ENCODE results near the gene PAPOLA. TPM values are rescaled to one million over a fixed set of nuclear protein-coding genes. Genes with fewer than 3 reads are reported as not detected.

Gene PAPOLA
- total and polyA plus RNA-seq, 2 donors (not counting 1 experiment from before 2014, with no cell fraction given), result 104 to 324 TPM

DNA sequence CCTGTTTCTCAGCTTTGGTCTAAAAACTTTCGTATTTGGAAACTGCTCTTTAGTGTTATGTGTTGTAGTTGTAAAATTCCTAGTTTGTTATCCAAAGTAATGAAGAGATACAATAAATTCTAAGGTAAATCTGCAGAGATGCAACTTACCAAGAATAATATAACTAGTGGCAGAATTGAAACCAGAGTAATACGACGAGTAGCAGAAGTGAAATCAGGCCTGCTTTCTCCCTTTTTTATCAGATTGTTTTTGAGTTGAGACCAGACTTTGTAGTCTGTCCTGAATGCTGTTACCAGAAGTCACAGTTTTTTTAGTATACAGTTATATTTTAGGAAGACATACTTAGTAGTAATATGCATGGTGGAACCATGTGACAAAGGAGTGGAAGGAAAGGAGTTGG, 12.5 kb downstream of the PAPOLA start:
- H4K20me1 ChIP-seq (ENCODE audit: control insufficient read depth, insufficient read depth, low read length, poor library complexity, severe bottlenecking), result peaks cover 94% of the 10 kb centered on the region
- peaks cover 86% of the 10 kb centered on the region for H3K4me1 Mint-ChIP-seq
- peak; percentile 27 for DNase-seq

DNA sequence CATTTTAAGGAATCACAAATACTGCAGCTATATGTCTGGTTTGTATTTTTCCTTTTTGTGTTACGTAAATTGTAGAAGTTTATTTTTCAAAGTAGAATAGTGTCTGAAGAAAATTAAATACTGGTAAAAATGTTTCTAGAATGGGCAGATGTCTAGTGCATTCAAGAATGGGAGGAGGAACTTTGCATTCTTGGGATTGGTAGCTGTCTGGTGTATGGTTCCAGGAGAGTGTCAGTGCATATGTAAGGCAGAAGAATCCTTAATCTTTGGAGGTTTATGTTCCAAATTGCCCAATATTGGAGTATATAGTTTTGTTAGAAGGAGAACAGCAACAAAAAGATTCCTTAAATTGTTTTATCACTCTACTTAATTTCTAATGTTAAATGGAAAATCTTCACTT, 13.5 kb downstream of the PAPOLA start:
- H3K36me3 ChIP-seq (replicated peaks in 1 of 2; ENCODE audit: control extremely low read depth in 1 of 2, control insufficient read depth in 1 of 2, extremely low read depth in 1 of 2, insufficient read depth in 2 of 2, low read length in 1 of 2), result no peaks in the 10 kb centered on the region
- peak overlapping the region; percentile 58 for H3K4me2 ChIP-seq (replicated peaks; ENCODE audit: low read depth, low read length, poor library complexity, severe bottlenecking)
- no peak overlapping the region for H3K9ac ChIP-seq (ENCODE audit: low read length)
- H3K9me3 ChIP-seq (ENCODE audit: control extremely low read depth in 1 of 3, control insufficient read depth in 2 of 3, insufficient read depth in 1 of 3, low read length in 2 of 3), result no peaks in the 10 kb centered on the region
- no peak overlapping the region for H2AFZ ChIP-seq (ENCODE audit: insufficient read depth, low read depth, low read length, poor library complexity, severe bottlenecking)
- Mint-ChIP-seq H3K27ac (peak overlapping the region; percentile 37), H3K27me3 (no peaks in the 10 kb centered on the region), H3K4me1 (peaks cover 81% of the 10 kb centered on the region), H3K9me3 (ENCODE audit: insufficient read depth) (no peaks in the 10 kb centered on the region), H3K4me3 (no peak overlapping the region)
- TF ChIP-seq, protein P1, sequence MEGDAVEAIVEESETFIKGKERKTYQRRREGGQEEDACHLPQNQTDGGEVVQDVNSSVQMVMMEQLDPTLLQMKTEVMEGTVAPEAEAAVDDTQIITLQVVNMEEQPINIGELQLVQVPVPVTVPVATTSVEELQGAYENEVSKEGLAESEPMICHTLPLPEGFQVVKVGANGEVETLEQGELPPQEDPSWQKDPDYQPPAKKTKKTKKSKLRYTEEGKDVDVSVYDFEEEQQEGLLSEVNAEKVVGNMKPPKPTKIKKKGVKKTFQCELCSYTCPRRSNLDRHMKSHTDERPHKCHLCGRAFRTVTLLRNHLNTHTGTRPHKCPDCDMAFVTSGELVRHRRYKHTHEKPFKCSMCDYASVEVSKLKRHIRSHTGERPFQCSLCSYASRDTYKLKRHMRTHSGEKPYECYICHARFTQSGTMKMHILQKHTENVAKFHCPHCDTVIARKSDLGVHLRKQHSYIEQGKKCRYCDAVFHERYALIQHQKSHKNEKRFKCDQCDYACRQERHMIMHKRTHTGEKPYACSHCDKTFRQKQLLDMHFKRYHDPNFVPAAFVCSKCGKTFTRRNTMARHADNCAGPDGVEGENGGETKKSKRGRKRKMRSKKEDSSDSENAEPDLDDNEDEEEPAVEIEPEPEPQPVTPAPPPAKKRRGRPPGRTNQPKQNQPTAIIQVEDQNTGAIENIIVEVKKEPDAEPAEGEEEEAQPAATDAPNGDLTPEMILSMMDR (IDR thresholded peaks at IDR 0.05), result no peak
- no peak for TF ChIP-seq EZH2 (IDR thresholded peaks at IDR 0.05; ENCODE audit: borderline replicate concordance, insufficient read depth, low read depth, low read length, poor library complexity, severe bottlenecking)
- H4K20me1 ChIP-seq (ENCODE audit: control insufficient read depth, insufficient read depth, low read length, poor library complexity, severe bottlenecking), result peaks cover 88% of the 10 kb centered on the region
- DNase-seq, result no peak
- H3K27ac ChIP-seq (ENCODE audit: low read length in 2 of 2), result peak overlapping the region in 1 of 2 donors; percentile 71
- H3K79me2 ChIP-seq (ENCODE audit: control insufficient read depth, insufficient read depth, low read length), result peaks cover 100% of the 10 kb centered on the region
- H3K4me3 ChIP-seq (ENCODE audit: control extremely low read depth in 1 of 5, extremely low read depth in 1 of 5, insufficient read depth in 1 of 5, low read depth in 2 of 5, low read length in 4 of 5), result no peak overlapping the region
- ChIA-PET POLR2A (no interaction called here), CTCF (no interaction called here)
- intact Hi-C loops (cut with micrococcal nuclease), result no loop called here
- H3K4me1 ChIP-seq (ENCODE audit: control insufficient read depth in 2 of 2, insufficient read depth in 2 of 2, low read length in 2 of 2), result peaks cover 71 to 86% of the 10 kb centered on the region in 2 donors
- no peaks in the 10 kb centered on the region for H3K27me3 ChIP-seq (replicated peaks in 1 of 4; ENCODE audit: control extremely low read depth in 1 of 4, control insufficient read depth in 3 of 4, insufficient read depth in 4 of 4, low read length in 3 of 4)
- no peak for ATAC-seq (ENCODE audit: low read depth)
- 80% methylated on average over 1 of the region's 1 CpG for WGBS (ENCODE audit: insufficient coverage)

More for the DNA sequence above, 12.5 kb downstream of the PAPOLA start:
- Histone ChIP-seq H2AFZ (ENCODE audit: insufficient read depth, low read depth, low read length, poor library complexity, severe bottlenecking) (no peak overlapping the region), H3K27me3 (replicated peaks in 1 of 4; ENCODE audit: control extremely low read depth in 1 of 4, control insufficient read depth in 3 of 4, insufficient read depth in 4 of 4, low read length in 3 of 4) (no peaks in the 10 kb centered on the region), H3K27ac (ENCODE audit: low read length in 2 of 2) (peak overlapping the region in 1 of 2 donors; percentile 71), H3K79me2 (ENCODE audit: control insufficient read depth, insufficient read depth, low read length) (peaks cover 100% of the 10 kb centered on the region), H3K9me3 (ENCODE audit: control extremely low read depth in 1 of 3, control insufficient read depth in 2 of 3, insufficient read depth in 1 of 3, low read length in 2 of 3) (no peaks in the 10 kb centered on the region), H3K4me3 (ENCODE audit: control extremely low read depth in 1 of 5, extremely low read depth in 1 of 5, insufficient read depth in 1 of 5, low read depth in 2 of 5, low read length in 4 of 5) (peak overlapping the region in 1 of 5 experiments; percentile 37), H3K4me2 (replicated peaks; ENCODE audit: low read depth, low read length, poor library complexity, severe bottlenecking) (peak overlapping the region; percentile 58), H3K36me3 (replicated peaks in 1 of 2; ENCODE audit: control extremely low read depth in 1 of 2, control insufficient read depth in 1 of 2, extremely low read depth in 1 of 2, insufficient read depth in 2 of 2, low read length in 1 of 2) (no peaks in the 10 kb centered on the region), H3K9ac (ENCODE audit: low read length) (peak overlapping the region; percentile 2), H3K4me1 (ENCODE audit: control insufficient read depth in 2 of 2, insufficient read depth in 2 of 2, low read length in 2 of 2) (peaks cover 71 to 89% of the 10 kb centered on the region in 2 donors)
- intact Hi-C loops (cut with micrococcal nuclease), result no loop called here
- H3K4me3 Mint-ChIP-seq, result peak overlapping the region; percentile 64
- WGBS (ENCODE audit: insufficient coverage), result no CpG with 5 or more reads among the region's 3 CpGs
- H3K9me3 Mint-ChIP-seq (ENCODE audit: insufficient read depth), result no peaks in the 10 kb centered on the region
- no peak for TF ChIP-seq EZH2 (IDR thresholded peaks at IDR 0.05; ENCODE audit: borderline replicate concordance, insufficient read depth, low read depth, low read length, poor library complexity, severe bottlenecking)
- TF ChIP-seq, protein P1 (IDR thresholded peaks at IDR 0.05), result no peak
- POLR2A ChIA-PET, result no interaction called here
- H3K27me3 Mint-ChIP-seq, result no peaks in the 10 kb centered on the region
- peak overlapping the region; percentile 78 for H3K27ac Mint-ChIP-seq
- CTCF ChIA-PET, result interaction anchor here (0.5 to 0.8 kb wide), 2 partner anchors 11 to 1208 kb away, joined by 3 to 4 read pairs; no protein-coding TSS in a partner anchor
- peak; percentile 33 for ATAC-seq (ENCODE audit: low read depth)
